Fibroblast of villous mesenchyme (primary cell): Measurements from ENCODE around the gene C4orf36. TPM values are rescaled to one million over a fixed set of nuclear protein-coding genes. Genes with fewer than 3 reads are reported as not detected.

Source experiments
- DNase-seq: peaks from one replicate; pipeline ENCODE4 v3.0.0-alpha.2; 2010; ENCODE audit warnings: low read depth
- H3K4me3 ChIP-seq: 2 replicates; pipeline ENCODE4 v1.5.1; 2011; ENCODE audit warnings: low read depth, mild to moderate bottlenecking, low read length
- total RNA-seq: library from RNA; depleted of rRNA; stranded (reverse); fragments of >200 nt; gene quantifications from 2 replicates; pipeline ENCODE4 v1.2.3, GENCODE V29; 2012
- TF ChIP-seq, protein P1 (sequence below): IDR thresholded peaks from 2 replicates; pipeline ENCODE4 v1.5.1; 2012; ENCODE audit warnings: low read depth, mild to moderate bottlenecking, low read length; ENCODE audit not compliant: insufficient read depth

Gene C4orf36
- total RNA-seq, 1 donor: 1.3 TPM

DNA sequence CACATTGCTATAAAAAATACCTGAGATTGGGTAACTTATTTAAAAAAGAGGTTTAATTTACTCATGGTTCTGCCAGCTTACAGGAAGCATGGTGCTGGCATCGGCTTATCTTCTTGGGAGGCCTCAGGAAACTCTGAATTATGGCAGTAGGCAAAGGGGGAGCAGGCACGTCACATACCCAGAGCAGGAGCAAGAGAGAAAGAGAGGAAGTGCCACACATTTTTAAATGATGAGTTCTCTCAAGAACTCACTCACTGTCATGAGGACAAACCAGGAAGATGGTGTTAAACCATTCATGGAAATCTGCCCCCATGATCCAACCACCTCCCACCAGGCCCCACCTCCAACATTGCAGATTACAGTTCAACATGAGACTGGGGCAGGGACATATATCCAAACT, 32.6 kb upstream of the C4orf36 start:
- no peak overlapping the region for H3K4me3 ChIP-seq
- peak; percentile 44 for DNase-seq

DNA sequence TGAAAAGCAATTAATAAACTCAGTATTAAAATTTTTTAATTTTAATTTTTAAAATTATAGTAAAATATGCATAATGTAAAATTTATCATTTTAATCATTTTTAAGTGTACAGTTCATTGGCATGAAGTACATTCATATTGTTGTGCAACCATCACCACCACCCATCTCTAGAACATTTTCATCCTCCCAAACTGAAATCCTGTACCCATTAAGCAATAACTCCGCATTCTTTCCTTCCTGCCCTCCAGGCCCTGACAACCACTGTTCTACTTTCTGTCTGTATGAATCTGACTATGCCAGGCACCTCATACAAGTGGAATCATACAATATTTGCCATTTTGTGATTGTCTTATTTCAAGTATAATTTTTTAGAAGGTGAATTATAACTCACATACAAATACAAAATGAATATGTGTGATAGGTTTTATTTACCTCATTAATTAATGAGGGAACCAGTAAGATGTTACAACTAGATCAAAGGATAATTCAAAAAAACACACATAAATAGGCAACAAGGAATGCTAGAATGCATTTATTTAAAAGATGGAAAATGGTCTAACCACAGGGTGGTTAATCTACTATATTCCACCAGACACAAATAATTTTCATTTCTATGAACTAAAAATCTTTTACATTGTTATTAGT, 29.5 kb upstream of the C4orf36 start:
- TF ChIP-seq, protein P1, sequence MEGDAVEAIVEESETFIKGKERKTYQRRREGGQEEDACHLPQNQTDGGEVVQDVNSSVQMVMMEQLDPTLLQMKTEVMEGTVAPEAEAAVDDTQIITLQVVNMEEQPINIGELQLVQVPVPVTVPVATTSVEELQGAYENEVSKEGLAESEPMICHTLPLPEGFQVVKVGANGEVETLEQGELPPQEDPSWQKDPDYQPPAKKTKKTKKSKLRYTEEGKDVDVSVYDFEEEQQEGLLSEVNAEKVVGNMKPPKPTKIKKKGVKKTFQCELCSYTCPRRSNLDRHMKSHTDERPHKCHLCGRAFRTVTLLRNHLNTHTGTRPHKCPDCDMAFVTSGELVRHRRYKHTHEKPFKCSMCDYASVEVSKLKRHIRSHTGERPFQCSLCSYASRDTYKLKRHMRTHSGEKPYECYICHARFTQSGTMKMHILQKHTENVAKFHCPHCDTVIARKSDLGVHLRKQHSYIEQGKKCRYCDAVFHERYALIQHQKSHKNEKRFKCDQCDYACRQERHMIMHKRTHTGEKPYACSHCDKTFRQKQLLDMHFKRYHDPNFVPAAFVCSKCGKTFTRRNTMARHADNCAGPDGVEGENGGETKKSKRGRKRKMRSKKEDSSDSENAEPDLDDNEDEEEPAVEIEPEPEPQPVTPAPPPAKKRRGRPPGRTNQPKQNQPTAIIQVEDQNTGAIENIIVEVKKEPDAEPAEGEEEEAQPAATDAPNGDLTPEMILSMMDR: no peak
- no peak overlapping the region for H3K4me3 ChIP-seq
- no peak for DNase-seq

More for the DNA sequence above, 32.6 kb upstream of the C4orf36 start:
- TF ChIP-seq, protein P1: no peak

DNA sequence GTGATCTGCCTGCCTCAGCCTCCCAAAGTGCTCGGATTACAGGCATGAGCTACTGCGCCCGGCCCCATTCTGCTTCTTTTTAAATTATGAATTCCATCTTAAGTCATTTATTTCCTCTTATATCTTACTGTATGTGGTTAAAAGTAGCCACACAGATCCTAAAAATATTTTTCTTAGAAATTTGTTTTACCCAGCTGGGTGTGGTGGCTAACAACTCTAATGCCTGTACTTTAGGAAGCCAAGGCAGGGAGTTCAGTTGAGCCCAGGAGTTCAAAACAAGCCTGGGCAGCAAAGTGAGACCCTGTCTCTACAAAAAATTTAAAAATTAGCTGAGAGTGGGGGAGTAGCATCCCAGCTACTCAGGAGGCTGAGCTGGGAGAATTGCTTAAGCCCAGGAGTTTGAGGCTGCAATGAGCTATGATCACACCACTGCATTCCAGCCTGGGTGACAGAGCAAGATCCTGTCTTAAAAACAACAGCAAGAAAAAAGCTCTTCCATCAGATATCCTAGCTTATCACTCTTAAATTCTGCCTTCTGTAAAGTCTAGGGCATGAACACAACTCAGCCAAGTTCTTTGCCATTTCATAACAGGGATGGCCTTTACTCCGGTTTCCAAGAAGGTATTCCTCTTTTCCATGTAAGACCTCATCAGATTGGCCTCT, 27.5 kb upstream of the C4orf36 start:
- DNase-seq: peak; percentile 39
- no peak overlapping the region for H3K4me3 ChIP-seq
- TF ChIP-seq, protein P1: no peak

DNA sequence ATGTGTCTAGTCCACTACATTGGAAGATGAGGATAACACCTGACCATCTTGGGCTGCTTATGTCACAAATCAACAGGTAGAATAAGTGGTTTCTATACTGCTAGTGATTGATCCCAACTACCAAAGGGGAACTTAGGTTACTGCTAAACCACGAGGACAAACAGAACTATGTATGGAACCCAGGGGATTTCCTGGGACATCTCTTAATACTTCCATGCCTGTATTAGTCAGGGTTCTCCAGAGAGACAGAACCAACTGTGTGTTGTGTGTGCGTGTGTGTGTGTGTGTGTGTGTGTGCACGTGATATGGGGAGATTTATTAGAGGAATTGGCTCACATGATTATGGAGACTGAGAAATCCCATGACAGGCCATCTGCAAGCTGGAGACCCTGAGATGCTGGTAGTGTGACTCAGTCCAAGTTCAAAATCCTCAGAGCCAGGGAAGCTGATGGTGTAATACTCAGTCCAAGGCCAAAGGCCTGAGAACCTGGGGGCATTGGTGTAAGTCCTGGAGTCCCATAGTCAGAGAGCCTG, 26.4 kb upstream of the C4orf36 start:
- peak; percentile 74 for DNase-seq
- TF ChIP-seq, protein P1: no peak
- H3K4me3 ChIP-seq: no peak overlapping the region

DNA sequence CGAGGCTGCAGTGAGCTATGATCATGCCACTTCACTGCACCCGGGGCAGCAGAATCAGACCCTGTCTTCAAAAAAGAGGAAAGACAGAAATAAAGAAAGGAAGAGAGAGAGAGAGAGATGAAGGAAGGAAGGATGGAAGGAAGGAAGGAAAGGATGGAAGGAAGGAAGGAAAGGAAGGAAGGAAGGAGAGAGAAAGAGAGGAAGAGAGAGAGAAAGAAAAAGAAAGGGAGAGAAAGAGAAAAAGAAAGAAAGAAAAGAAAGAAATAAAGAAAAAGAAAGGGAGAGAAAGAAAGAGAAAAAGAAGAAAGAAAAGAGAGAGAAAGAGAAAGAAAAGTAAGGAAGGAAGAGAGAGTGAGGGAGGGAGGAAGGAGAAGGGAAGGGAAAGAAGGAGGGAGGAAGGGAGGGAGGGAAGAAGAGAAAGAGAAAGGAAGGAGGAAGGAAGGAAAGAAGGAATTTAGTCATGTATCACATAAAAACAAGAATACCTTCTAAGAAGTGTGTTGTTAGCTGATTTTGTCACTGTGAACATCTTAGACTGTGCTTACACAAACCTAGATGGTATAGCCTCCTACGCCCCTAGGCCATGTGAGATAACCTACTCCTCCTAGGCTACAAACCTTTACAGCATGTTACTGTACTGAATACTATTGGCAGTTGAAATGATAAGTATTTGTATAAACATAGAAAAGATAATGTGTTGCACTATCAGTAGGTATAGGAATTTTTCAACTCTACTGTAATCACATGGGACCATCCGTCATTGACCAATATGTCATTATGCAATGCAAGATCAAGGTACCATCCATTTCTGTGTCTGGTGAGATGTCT, 25.2 kb upstream of the C4orf36 start:
- DNase-seq: no peak

DNA sequence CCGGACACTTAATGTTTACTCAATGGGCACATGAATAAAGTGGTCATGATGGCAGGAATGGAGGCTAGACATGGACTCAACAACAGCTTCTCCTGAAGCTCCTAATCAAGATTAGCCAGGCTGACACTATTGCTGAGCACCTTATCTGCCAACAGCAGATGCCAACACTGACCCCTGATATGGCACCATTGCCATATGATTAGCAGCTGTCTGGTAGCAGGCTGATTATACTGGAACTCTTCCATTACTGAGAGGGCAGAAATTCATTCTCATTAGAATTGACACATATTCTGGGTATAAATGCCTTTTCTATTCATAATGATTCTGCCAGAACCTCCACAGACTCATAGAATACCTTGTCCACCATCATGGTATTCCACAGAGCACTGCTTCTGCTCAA, 24.2 kb upstream of the C4orf36 start:
- no peak for DNase-seq
- no peak overlapping the region for H3K4me3 ChIP-seq
- TF ChIP-seq, protein P1: no peak

More for the DNA sequence above, 25.2 kb upstream of the C4orf36 start:
- TF ChIP-seq, protein P1: no peak
- no peak overlapping the region for H3K4me3 ChIP-seq
